ENCODE measurements around the gene DNAJA3. TPM values are rescaled to one million over a fixed set of nuclear protein-coding genes. Genes with fewer than 3 reads are reported as not detected.

The DNAJA3 gene
- 60.1 and 70.0 TPM in 2 replicates for total RNA-seq (2013; cell fraction: nucleolus; rRNA removed)
- total RNA-seq (2014; rRNA removed) (76.3 and 83.5 TPM in 2 replicates), total RNA-seq (2014; rRNA removed; fragmentation: Illumina TruSeq; extraction: Trizol) (51.7 and 55.6 TPM in 2 replicates), total RNA-seq (2021) (56.4 and 65.9 TPM in 2 replicates), polyA plus RNA-seq (2011; rRNA removed) (40.8 and 43.1 TPM in 2 replicates), polyA plus RNA-seq (2014; fragmentation: Illumina TruSeq; extraction: Trizol) (29.4 and 51.3 TPM in 2 replicates), polyA plus RNA-seq (2014; fragmentation: Nextera tagmentation; extraction: Ambion mirVana) (10 to 100 TPM in 1 of 2 experiments, 1 to 10 TPM in 1; 8.4 to 20.4 TPM), polyA plus RNA-seq (2014; rRNA removed) (77.4 and 80.1 TPM in 2 replicates), polyA plus RNA-seq (2016; fragmentation: Nextera tagmentation; extraction: Ambion mirVana) (100 to 1,000 TPM; 124 to 141 TPM), polyA minus RNA-seq (2011; rRNA and poly(A)+ RNA removed) (27.5 and 30.2 TPM in 2 replicates), Bru-seq, nascent RNA (percentile 61 among the genes with signal in this experiment), BruChase-seq, experiment 1, labeled RNA remaining after a 6-hour chase (percentile 67 among the genes with signal in this experiment), BruChase-seq, experiment 2, labeled RNA remaining after a 2-hour chase (percentile 63 among the genes with signal in this experiment)
- 14.5 TPM for polyA plus RNA-seq (2011; ENCODE audit: low read depth)
- 45.7 and 57.3 TPM in 2 replicates for polyA plus RNA-seq (2011; cell fraction: cytosol; rRNA removed)
- 77.1 and 83.1 TPM in 2 replicates for polyA plus RNA-seq (2011; cell fraction: nucleus; rRNA removed)
- polyA plus RNA-seq (2012): 26.9 and 35.4 TPM in 2 replicates
- polyA minus RNA-seq (2011; cell fraction: cytosol; rRNA and poly(A)+ RNA removed): 12.6 and 13.5 TPM in 2 replicates
- 21.3 and 42.6 TPM in 2 replicates for polyA minus RNA-seq (2011; cell fraction: nucleus; rRNA and poly(A)+ RNA removed)
- long read RNA-seq, experiment 1, transcript DNAJA3-202 (11 exons, 2,591 nt): major isoform, 46 of 62 reads
- long read RNA-seq, experiment 1, transcript DNAJA3-201 (12 exons, 2,763 nt): minor isoform, 10 of 62 reads
- long read RNA-seq, experiment 1, partial matches to known transcripts: 0 of 62 reads
- long read RNA-seq, experiment 1, other reads (novel, unspliced or antisense): 5 of 62 reads
- long read RNA-seq, experiment 2, transcript DNAJA3-201 (12 exons, 2,763 nt): minor isoform, 35 of 177 reads
- long read RNA-seq, experiment 2, transcript DNAJA3-202 (11 exons, 2,591 nt): major isoform, 123 of 177 reads
- long read RNA-seq, experiment 2, partial matches to known transcripts: 7 of 177 reads
- long read RNA-seq, experiment 2, other reads (novel, unspliced or antisense): 12 of 177 reads

DNA sequence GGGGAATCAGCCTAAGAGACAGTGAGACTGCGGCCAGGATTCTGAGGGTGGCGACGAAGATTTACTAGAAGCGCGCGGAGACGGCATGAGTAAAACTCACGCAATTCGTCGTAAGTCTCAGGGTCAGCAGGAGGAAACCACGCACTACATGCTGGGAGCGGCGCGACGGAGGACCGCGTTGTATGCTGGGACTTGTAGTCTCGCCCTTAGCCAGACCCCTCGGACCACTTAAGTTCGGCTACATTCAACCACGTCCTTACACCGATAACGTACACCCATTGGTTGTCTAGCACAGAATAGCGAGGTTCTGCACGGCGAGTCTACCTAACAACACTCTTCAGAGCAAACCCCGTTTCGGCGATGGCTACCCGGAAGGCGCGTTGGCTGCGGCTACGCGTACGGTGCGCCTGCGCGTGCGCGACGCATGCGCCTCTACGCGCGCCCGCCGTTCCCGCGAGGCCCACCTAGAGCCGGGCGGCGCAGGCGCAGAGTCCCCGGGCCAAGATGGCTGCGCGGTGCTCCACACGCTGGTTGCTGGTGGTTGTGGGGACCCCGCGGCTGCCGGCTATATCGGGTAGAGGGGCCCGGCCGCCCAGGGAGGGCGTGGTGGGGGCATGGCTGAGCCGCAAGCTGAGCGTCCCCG, at the start of gene DNAJA3:
TSS of gene DNAJA3 (plus strand) at position 491 of the 643 bp plus-strand sequence. CDS start at position 505, 14 bp downstream.
- Histone ChIP-seq H3K4me2 (ENCODE audit: control insufficient read depth, insufficient read depth) (peak within 1 kb of the TSS; percentile 99), H3K4me1 (ENCODE audit: control insufficient read depth, insufficient read depth, low read length) (no peaks in the 10 kb centered on the region), H3K4me3 (peak within 1 kb of the TSS; percentile 92), H3K27ac (ENCODE audit: control insufficient read depth, insufficient read depth) (peak within 1 kb of the TSS; percentile 100), H4K20me1 (ENCODE audit: control insufficient read depth, insufficient read depth) (no peaks in the 10 kb centered on the region), H3K36me3 (ENCODE audit: control insufficient read depth in 2 of 2, insufficient read depth in 2 of 2, low read length in 1 of 2) (peaks cover 0 to 7% of the 10 kb centered on the region in 2 experiments; a peak in 1 of 4 replicates), H3K9me3 (replicated peaks; ENCODE audit: control insufficient read depth, insufficient read depth, low read length) (no peaks in the 10 kb centered on the region), H2AFZ (ENCODE audit: control insufficient read depth, low read depth, low read length) (peak within 1 kb of the TSS; percentile 100), H3K27me3 (replicated peaks in 1 of 2; ENCODE audit: control insufficient read depth in 2 of 2, insufficient read depth in 2 of 2, low read length in 1 of 2) (no peaks in the 10 kb centered on the region), H3K9ac (ENCODE audit: control insufficient read depth, insufficient read depth, low read length) (peak within 1 kb of the TSS; percentile 99), H3K79me2 (ENCODE audit: control insufficient read depth, insufficient read depth, low read length) (peaks cover 33% of the 10 kb centered on the region)
- intact Hi-C loops (cut with micrococcal nuclease; ENCODE audit: unreplicated experiment) (loop anchor here (5.0 to 10.0 kb wide), 2 partner anchors 47 to 189 kb away; partner anchors contain the start of genes NMRAL1 and UBALD1), in situ Hi-C loops (cut with MboI) (no loop called here)
- ChIA-PET SMC1A (ENCODE audit: uncharacterized antibody, unreplicated experiment) (interaction anchor here (1.5 kb wide), 1 partner anchor 23 kb away, joined by 4 read pairs; no protein-coding TSS in a partner anchor), POLR2A (no interaction called here), CTCF (no interaction called here), RAD21 (ENCODE audit: unreplicated experiment) (interaction anchor here (3.2 kb wide), 1 partner anchor 23 kb away, joined by 9 read pairs; no protein-coding TSS in a partner anchor)
- FAIRE-seq (peak; percentile 97), ATAC-seq (peak; percentile 95), DNase-seq (ENCODE audit: low read depth, low spot score) (peak; percentile 91)
- TSS peak; percentile 95 for BruUV-seq (replicated peaks)
- under 1% methylated on average over 68 of the region's 68 CpGs for WGBS (ENCODE audit: insufficient coverage, insufficient replicate concordance, low lambda C conversion rate, missing lambda C conversion rate)
- TF ChIP-seq NFIC (IDR thresholded peaks at IDR 0.05; ENCODE audit: low read depth, low read length) (no peak), ETV6 (conservative IDR thresholded peaks at IDR 0.05 in 1 of 2, IDR thresholded peaks at IDR 0.05 in 1 of 2; ENCODE audit: borderline replicate concordance in 1 of 2, low read depth in 1 of 2) (no peak), YBX1 (IDR thresholded peaks at IDR 0.05) (no peak), BACH1 (IDR thresholded peaks at IDR 0.05; ENCODE audit: borderline replicate concordance) (0 out of 2 replicates have a peak, but pooled peaks have one; percentile 60), ATF7 (IDR thresholded peaks at IDR 0.05; ENCODE audit: low read depth) (peak; percentile 58; the same call in 1 of the 2 replicates), STAT3 (IDR thresholded peaks at IDR 0.05; ENCODE audit: low read depth, low read length) (no peak), RCOR1 (conservative IDR thresholded peaks at IDR 0.05; ENCODE audit: low read depth, low read length) (no peak; the same call in 1 of the 2 replicates), USF1 (IDR thresholded peaks at IDR 0.05; ENCODE audit: borderline replicate concordance, extremely low read length, insufficient read depth, low read depth, low read length) (no peak), SUZ12 (IDR thresholded peaks at IDR 0.05; ENCODE audit: unreplicated experiment) (no peak), TCF12 (IDR thresholded peaks at IDR 0.05; ENCODE audit: low read depth, low read length) (no peak), SIX5 (IDR thresholded peaks at IDR 0.05; ENCODE audit: low read depth, low read length, severe bottlenecking) (peak; percentile 81)
- TF ChIP-seq, protein P1, sequence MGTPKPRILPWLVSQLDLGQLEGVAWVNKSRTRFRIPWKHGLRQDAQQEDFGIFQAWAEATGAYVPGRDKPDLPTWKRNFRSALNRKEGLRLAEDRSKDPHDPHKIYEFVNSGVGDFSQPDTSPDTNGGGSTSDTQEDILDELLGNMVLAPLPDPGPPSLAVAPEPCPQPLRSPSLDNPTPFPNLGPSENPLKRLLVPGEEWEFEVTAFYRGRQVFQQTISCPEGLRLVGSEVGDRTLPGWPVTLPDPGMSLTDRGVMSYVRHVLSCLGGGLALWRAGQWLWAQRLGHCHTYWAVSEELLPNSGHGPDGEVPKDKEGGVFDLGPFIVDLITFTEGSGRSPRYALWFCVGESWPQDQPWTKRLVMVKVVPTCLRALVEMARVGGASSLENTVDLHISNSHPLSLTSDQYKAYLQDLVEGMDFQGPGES (IDR thresholded peaks at IDR 0.05): no peak
- TF ChIP-seq, protein P2, sequence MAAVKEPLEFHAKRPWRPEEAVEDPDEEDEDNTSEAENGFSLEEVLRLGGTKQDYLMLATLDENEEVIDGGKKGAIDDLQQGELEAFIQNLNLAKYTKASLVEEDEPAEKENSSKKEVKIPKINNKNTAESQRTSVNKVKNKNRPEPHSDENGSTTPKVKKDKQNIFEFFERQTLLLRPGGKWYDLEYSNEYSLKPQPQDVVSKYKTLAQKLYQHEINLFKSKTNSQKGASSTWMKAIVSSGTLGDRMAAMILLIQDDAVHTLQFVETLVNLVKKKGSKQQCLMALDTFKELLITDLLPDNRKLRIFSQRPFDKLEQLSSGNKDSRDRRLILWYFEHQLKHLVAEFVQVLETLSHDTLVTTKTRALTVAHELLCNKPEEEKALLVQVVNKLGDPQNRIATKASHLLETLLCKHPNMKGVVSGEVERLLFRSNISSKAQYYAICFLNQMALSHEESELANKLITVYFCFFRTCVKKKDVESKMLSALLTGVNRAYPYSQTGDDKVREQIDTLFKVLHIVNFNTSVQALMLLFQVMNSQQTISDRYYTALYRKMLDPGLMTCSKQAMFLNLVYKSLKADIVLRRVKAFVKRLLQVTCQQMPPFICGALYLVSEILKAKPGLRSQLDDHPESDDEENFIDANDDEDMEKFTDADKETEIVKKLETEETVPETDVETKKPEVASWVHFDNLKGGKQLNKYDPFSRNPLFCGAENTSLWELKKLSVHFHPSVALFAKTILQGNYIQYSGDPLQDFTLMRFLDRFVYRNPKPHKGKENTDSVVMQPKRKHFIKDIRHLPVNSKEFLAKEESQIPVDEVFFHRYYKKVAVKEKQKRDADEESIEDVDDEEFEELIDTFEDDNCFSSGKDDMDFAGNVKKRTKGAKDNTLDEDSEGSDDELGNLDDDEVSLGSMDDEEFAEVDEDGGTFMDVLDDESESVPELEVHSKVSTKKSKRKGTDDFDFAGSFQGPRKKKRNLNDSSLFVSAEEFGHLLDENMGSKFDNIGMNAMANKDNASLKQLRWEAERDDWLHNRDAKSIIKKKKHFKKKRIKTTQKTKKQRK (IDR thresholded peaks at IDR 0.05; ENCODE audit: low read depth, low read length): no peak

Data from GM12878 (cell line).